Frontal cortex (tissue), 1 donor: ENCODE measurements around the gene ORC5. TPM values are rescaled to one million over a fixed set of nuclear protein-coding genes. Genes with fewer than 3 reads are reported as not detected.

Experiments used
- total RNA-seq: library from RNA; depleted of rRNA; stranded (reverse); fragments of >200 nt; gene quantifications from one replicate; pipeline ENCODE4 v1.2.3, GENCODE V29; 2014

The ORC5 gene
- total RNA-seq, 1 donor from 2014 or later, result 52.6 TPM

Other genes starting within 250 kb of the ORC5 start
- 57.5 TPM for gene RELN, start 218.4 kb downstream of the ORC5 start, total RNA-seq
- 24.1 TPM for gene LHFPL3, start 120.6 kb upstream of the ORC5 start, total RNA-seq